ENCODE data around the gene TRERF1.

The TRERF1 gene

DNA sequence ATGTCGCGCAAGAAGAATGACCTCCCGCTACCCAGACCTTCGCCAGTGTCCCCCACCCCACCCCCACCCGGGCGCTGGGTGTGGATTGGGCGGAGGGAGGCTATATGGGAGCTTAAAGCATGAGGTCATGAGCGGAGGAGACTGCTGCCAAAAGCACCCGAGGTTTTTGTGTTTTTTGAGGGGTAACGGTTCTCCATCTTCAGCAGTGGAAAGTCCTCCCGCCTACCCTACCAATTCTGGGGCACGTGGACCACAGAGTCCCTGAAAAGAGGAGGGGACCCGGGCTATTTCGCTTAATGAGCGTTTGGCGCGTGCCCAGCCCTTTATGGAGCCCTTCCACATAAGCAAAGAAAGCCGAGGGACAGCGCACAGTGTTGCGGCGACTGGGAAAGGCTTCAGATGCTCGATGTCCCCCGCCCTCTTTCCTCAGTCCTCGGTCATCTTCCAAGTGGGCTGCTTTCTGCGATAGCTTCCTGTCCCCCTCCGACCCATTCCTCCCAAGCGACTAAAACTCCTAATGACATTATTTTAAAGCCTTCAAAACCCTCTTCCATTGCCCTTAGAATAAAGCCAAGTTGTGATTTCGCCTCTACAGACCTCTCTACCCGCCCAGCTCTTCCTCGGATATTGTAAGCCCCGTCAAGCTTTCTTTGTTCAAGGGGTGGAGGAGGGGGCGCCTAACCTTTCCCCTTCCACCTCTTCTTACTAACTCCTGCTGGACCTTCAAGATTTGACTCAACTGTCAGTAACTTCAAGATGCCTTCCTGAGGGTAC is 2.1 kb upstream of the TRERF1 start:
- TF ChIP-seq GATA2 (IDR thresholded peaks at IDR 0.05; ENCODE audit: low read depth, low read length) (no peak), GATA3 (IDR thresholded peaks at IDR 0.05; ENCODE audit: low read depth, low read length) (no peak)

DNA sequence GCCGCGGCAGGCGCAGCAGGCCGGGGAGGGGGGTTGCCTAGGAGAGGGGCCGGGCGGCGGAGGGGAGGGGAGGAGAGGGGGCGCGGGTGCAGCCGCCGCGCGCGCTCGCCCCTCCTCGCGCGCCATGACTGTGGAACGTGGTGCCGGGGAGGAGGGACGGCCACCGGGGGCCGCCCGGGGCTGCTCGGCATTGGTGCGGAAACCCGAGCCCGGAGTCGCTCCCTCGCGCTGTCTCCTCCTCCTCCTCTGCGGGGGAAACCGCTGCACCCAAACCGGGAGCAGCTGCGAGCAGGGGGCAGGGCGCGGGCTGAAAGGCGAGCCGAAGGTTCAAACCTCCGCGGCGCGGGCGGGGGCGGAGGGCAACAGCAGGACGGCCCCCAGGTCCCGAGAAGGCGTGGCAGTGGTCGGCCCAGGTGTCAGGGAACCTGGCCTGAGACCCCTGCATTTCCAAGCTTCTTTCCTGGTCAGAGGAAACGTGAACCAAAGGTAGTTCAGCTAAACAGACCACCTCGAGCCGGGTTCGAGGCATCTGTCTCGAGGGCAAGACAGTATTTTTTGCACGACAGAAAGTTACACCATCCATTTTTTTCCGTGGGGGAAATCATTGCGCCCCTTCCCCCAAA is 1.4 kb upstream of the TRERF1 start:
- TF ChIP-seq GATA2 (IDR thresholded peaks at IDR 0.05; ENCODE audit: low read depth, low read length) (no peak), GATA3 (IDR thresholded peaks at IDR 0.05; ENCODE audit: low read depth, low read length) (no peak)

DNA sequence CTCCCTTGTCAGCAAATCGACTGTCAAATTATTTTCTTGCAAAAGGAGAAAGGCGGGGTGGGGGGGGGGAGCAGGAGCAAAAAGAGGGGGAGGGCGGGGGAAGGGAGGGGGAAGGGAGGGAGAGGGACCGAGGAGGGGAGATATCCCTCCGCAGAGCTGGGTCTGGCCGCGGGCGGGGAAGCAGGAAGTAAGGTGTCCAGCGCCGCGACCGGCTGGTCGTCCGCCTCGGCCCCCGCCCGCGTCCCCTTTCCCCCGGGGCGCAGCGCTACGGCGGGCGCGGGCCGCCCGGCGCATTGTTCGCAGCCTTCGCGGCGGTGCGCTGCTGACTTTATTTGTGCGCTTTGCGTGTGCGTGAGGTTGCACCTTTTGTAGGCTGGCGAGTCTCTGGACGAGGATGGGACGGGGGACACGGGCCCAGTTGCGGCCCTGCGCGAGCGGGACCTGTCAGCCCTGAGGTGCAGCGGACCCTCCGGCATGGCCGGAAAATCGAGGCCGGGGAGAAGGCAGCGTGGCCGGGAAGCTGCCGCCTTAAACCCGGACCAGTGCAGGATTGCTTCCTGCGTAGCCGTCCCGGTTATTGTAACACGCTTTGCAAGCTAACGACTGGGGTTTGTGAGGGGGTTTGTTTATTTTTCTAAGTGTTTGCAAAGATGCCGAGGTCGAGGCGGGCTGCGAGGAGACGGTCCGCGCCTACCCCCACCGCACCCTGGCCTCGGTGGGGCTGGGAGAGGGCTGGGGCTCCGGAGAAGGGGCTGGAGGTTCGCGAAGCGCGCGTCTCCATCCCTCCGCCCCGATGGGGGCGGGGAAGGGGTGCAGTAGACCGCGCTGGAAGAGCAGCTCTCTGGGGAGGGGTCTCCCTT is 675 bp upstream of the TRERF1 start:
- TF ChIP-seq GATA2 (IDR thresholded peaks at IDR 0.05; ENCODE audit: low read depth, low read length) (no peak), GATA3 (IDR thresholded peaks at IDR 0.05; ENCODE audit: low read depth, low read length) (no peak)

DNA sequence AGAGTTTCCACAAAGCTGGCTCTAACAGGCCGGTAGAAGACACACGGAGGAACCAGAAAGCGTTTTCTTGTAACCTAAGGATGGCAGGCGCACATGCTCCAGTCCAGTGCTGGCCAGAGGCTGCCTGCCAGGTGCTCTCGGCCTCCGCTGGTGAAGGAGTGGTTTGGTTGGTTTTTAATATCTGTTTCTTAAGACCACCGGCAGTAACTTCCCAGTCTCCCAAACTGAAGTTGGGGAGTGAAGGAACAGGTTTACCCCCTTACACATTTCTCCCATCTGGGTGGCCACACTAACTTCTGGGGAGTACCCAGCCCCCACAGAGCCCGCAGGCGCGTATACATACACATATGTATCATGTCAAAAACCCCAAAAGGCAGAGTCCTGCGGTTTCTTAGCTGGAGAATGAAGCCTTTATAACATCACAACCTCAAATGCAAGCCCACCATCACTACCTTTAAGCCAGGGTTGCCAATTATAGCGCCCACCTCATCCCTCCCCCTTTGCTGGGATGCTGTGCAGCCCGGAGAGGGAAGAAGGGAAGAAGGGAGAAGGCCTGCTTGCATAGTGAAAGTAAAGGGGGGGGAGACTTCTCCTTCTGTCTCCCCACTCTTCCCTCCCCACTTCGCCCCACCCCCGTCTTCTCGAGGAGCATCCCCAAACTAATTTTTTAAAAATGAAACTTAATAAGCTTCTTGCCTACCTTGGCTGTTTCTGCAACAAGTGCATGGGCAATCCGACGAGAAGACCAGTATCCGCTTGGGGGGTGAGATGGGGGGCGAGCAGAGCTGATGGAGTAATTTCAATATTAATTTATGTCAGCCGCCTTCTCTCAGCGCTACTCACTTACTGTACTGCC is 1.0 kb downstream of the TRERF1 start:
- TF ChIP-seq GATA3 (IDR thresholded peaks at IDR 0.05; ENCODE audit: low read depth, low read length) (no peak), GATA2 (IDR thresholded peaks at IDR 0.05; ENCODE audit: low read depth, low read length) (no peak)

DNA sequence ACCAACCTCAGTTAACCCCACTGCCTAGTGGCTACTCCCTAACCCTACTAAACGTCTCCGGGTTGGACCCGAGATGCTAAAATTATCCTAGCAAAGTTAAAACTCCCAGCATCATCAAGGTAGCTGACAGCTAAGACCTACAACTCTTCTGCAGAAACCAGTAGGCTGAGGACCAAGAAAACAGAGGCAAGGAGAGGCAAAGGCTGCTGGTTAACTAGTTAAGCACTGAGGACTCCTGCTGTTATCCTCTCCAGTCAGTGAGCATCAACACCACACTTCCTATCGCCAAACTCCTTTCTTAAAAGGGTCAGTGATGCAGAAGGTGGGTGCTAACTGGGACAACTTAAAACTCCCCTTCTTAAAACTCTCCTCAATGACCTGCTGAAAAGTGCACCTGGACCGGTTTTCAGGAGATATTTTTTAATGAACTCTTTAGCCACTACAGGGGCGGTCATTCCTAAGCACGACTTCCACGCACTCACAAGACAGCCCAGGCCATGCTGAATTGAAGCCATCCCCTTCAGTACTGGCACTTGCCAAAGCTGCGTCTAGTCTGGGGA is 1.7 kb downstream of the TRERF1 start:
- TF ChIP-seq GATA3 (IDR thresholded peaks at IDR 0.05; ENCODE audit: low read depth, low read length) (no peak), GATA2 (IDR thresholded peaks at IDR 0.05; ENCODE audit: low read depth, low read length) (no peak)

DNA sequence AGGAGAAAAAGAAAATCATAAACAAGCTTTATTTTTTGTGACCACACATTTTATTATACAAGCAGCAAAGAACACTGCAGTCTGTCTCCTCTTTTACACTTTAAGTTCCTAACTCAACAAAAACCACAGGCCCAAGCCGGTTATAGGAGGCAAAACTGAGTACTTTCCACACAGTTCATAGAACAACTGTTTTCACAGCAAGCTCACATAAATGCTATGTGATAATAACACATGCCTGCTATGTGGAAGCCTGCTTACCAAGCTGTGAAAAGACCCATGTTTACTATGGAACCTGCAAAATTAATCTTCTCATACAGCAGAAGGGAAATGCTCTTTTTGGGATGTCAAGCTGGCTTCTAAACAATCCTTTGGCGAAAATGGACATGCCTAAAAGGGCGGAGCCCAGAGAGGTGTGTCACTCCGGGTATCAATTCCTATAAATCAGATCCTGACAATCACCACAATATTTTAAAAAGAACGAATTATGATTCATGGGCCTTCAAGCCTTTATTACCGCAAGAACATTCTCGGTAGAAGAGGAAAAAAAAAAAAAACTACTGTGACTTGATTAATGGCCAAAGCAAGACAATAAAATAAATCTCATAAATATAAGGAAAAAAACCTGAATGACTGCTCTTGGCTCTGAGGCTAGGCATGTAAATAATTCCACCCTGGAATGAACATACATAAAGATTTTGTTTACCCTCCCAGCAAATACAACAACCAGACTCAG is 2.6 kb downstream of the TRERF1 start:
- TF ChIP-seq GATA3 (IDR thresholded peaks at IDR 0.05; ENCODE audit: low read depth, low read length) (no peak), GATA2 (IDR thresholded peaks at IDR 0.05; ENCODE audit: low read depth, low read length) (no peak)

DNA sequence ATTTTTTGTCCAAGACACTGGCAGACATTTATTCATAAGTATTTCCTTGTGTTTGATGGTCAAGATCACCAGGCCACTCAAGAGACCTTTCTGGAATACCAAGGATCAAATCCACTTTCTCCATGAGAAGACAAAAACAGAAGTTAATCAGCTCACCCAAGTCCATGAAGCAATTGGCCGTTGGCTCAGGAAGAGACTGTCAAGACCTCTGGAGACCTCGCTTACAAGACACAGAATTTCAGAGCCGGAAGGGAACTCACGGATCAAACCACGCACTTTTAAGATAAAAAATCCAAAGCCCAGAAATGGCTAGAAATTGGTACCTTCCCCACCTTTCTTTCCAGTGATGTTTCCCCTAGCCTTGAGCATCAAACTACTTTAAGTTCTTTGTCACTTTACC is 3.3 kb downstream of the TRERF1 start:
- no peak for TF ChIP-seq GATA2 (IDR thresholded peaks at IDR 0.05; ENCODE audit: low read depth, low read length)
- no peak for TF ChIP-seq GATA3 (IDR thresholded peaks at IDR 0.05; ENCODE audit: low read depth, low read length)

DNA sequence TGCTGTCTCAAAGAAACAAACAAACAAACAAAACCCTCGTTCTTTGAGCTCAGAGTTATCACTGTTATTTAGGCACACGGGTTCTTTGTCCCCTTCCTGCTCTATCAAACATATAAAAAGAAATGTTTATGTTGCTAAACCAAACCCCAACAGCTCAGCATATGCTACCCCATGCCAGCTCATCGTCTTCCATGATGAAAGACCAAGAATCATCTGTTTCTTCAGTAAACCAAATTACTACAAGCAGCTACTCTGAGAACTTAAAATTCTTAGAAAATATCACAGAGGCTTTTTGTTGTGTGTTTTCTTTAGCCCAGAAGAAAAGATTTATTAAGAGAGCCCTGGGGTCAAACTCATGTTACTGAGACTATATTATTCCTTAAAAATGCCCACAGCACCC is 4.7 kb downstream of the TRERF1 start:
- no peak for TF ChIP-seq GATA2 (IDR thresholded peaks at IDR 0.05; ENCODE audit: low read depth, low read length)
- no peak for TF ChIP-seq GATA3 (IDR thresholded peaks at IDR 0.05; ENCODE audit: low read depth, low read length)

DNA sequence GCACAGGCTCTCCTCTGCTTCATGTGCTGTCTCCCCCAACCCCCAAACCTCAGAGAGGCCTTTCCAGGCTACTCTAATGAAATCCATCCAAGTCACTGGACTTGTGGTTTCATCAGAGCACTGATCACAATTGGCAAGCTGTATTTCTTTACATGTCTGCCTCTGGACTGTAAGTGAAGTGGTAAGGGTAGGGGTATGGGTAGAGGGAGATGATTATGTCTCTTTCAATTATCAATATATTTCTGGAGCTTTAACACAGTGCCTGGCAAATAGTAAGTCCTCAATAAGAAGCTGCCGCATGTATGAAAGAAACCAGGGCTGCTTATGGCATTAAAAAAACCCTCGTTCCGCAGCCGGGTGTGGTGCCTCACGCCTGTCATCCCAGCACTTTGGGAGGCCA is 5.4 kb downstream of the TRERF1 start:
- TF ChIP-seq GATA2 (IDR thresholded peaks at IDR 0.05; ENCODE audit: low read depth, low read length) (no peak), GATA3 (IDR thresholded peaks at IDR 0.05; ENCODE audit: low read depth, low read length) (no peak)

DNA sequence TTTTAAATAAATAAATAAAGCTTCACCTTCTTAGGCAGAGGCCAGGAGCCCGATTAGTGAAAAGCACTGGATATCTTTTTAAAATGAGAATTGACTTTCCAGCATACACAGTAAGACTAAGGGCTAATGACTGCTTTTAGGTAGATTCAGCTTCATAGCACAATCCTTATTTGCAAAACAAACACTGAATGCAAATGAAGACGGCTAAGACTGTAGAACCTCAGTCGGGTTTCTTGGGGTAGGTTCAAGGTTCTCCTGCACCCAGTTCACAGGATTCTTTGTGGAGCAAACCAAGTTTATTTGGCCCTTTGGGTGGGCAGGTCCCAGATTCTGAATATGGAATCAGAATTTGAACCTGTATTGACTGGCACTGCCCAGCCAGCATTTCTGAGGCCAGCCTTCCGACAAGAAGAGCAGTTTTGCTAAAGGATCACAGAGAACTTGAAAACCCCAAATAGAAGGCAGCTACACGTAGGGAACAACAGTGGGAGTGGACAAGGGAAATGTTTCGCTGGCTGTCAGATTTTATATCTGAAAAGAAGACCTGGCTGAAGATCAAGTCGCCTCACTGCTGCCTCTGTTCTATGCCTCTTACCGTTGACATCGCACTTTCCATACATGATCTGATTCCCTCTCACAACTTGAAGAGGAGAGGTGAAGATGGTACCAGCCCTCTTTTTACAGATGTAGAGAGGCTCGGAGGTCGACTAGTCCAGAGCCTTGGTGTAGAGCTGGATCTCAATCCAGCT is 8.2 kb downstream of the TRERF1 start:
- TF ChIP-seq GATA2 (IDR thresholded peaks at IDR 0.05; ENCODE audit: low read depth, low read length): no peak
- no peak for TF ChIP-seq GATA3 (IDR thresholded peaks at IDR 0.05; ENCODE audit: low read depth, low read length)

DNA sequence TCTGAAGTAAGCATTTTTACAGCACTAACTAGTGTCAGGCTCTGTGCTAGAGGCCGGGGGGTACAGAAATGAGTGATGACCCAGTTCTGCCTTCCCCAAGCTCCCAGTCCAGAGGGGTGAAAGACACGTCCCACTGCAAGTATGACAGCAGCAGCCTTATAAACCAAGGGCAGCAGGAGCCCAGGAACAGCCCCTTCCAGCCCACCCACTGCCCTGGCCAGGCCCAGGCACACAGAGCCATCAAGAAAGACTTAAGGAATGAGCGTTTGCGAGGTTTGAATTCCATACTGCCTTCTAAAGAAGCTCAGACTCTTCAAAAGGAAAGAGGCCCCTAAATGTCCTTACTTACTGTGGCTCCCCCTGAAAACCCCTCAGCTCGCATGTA is 10.0 kb downstream of the TRERF1 start:
- no peak for TF ChIP-seq GATA2 (IDR thresholded peaks at IDR 0.05; ENCODE audit: low read depth, low read length)
- no peak for TF ChIP-seq GATA3 (IDR thresholded peaks at IDR 0.05; ENCODE audit: low read depth, low read length)
